ENCODE results near the gene ANKRD34B. TPM values are rescaled to one million over a fixed set of nuclear protein-coding genes. Genes with fewer than 3 reads are reported as not detected.

The ANKRD34B gene

Small RNA genes lying within 50 kb of the gene (small RNA-seq; reads per million reads assigned to genes)
- gene DBIP2 (ENCODE audit: insufficient read depth) = not detected

Measured in mesendoderm (in vitro differentiated cells).